GM15510 (cell line): Measurements from ENCODE around the gene RUNX1.

Source experiments
- POLR2A ChIP-seq: IDR thresholded peaks from 3 replicates; pipeline ENCODE4 v1.6.1; 2011; ENCODE audit warnings: borderline replicate concordance; ENCODE audit not compliant: insufficient read length; ENCODE audit errors: extremely low read depth

The RUNX1 gene

DNA sequence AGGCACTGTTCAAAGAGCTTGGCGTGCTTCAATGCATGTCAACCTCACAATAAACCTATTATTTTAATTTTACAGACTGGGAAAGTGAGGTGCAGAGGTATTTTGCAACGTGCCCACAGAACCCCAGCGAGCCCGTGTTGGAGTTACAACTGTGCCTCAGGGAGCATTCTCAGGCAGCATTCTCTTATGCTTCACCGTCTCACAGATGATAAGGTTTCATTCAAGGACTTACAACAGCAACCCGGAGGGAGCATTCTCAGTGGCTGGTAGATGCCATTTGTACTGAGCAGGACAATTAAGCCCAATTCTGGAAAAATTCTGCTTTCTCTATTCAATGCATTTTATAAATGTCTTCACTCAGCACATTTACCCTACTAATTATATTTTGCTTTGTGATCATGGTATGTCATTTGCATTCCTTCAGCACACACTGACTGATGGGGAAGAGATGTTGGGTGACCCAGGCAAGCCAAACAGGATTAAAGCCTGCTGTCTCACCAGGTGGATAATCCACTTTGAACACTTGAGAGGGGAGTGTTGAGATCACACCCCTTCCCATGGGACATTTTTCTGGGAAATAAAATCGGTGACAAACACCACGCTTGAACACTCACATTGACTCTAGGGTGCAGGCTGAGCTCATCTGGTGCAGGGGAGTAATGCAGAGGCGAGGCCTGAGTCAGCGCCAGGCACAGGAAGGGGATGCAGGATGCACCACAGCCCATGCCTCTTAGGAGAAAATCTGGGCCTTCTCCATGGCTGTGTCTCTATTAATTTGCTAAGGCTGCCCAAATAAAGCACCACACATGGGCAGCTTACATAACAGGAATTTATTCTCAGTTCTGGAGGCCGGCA lies 266.4 kb downstream of the RUNX1 start:
- no peak for TF ChIP-seq POLR2A

DNA sequence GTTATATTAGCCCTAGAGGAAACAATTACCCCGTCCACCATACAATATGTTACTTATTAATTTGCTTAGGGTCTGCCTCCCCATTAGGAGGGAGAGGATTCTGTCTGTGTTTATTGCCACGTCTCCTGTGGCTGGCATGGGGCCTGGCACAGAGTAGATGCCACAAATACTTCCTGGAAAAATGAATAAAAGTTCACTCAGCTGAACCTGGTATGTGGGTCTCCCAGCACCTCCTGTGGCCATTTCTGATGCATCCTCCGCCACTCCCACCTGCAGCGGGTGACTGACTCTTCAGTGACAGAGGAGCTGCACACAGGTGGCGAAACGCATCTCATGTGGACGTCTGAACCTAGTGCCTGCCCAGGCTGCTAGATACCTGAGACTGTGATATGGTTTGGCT lies 267.6 kb downstream of the RUNX1 start:
- no peak for TF ChIP-seq POLR2A

DNA sequence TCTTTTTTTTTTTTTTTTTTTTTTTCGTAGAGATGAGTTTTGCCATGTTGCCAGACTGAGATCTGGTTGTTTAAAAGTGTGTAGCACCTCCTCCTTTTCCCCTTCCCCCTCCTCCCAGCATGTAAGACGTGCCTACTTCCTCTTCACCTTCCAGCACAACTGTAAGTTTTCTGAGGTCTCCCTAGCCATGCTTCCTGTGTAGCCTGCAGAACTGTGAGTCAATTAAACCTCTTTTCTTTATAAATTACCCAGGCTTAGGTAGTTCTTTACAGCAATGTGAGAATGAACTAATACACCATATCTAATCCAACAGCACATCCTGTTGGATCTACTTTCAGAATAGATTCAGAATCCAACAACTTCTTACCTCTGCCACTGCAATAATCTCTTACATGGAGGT lies 269.2 kb downstream of the RUNX1 start:
- no peak for TF ChIP-seq POLR2A

DNA sequence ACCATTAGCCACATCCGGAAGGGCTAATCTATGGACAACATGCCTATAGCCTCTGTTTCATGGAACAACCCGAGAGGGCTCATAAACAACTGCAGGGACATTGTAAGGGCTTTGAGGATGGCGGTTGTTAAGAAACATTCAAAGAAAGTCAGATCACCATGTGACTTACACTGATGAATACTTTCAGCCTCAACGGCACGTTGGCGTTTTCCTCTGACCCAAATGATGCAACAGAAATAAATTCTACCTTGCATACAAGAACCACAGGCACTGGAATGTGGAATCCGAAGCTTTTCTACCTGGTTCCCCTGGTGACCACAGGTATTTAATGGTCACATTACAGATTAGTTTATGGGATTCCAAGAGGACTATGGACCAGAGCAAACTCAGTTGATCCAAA lies 273.3 kb downstream of the RUNX1 start:
- TF ChIP-seq POLR2A, result no peak

DNA sequence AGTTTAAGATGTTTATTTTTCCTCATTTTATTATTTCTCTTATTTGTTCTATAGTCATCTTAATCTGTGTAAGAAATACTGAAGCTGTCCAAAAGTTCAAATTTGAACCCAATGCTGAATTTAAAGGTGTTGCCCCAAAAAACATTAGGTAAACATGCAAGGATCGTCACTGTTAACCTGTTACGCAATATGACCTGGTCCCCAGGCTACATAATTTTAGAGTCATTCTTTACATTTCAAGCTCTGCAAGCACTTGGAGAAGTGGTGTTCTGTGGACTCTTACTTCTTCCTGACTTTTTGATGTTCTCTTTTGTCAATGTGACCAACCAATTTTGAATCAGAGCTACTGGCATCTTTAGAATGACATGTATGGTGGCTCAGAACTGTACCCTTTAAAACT lies 274.4 kb downstream of the RUNX1 start:
- no peak for TF ChIP-seq POLR2A

DNA sequence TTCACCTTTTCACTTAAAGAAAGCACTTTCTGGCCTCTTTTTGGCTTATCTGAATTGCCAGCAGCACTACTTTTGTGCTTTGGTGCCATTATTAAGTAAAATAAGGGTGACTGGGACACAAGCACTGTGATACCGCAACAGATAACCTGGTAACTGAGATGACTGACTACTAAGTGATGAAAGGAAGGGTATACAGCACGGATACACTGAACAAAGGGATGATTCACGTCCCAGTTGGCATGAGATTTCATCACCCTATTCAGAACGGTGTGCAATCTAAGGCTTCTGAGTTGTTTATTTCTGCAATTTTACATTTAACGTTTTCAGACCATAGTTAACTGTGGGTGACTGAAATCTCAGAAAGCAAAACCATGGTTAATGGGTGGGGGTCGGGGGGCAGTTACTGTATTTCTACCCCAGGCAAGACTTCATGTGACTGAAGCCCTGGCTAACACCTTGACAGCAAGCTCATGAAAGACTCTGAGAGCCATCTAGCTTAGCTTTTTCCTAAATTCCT lies 277.5 kb downstream of the RUNX1 start:
- TF ChIP-seq POLR2A, result no peak

DNA sequence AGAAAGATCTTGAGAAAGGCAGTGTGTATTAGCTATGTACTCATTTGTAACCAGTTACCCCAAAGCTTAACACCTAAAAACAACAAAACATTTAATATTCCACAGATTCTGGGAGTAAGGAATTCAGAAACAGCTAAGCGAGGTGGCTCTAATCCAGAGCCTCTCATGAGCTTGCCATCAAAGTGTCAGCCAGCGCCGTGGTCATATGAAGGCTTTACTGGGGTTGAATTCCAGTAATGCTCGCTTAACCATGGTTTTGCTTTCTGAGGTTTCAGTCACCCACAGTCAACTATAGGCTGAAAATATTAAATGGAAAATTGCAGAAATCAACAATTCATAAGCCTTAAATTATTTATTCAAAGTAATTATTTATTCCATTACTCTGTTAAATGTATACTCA lies 278.5 kb downstream of the RUNX1 start:
- TF ChIP-seq POLR2A, result no peak

DNA sequence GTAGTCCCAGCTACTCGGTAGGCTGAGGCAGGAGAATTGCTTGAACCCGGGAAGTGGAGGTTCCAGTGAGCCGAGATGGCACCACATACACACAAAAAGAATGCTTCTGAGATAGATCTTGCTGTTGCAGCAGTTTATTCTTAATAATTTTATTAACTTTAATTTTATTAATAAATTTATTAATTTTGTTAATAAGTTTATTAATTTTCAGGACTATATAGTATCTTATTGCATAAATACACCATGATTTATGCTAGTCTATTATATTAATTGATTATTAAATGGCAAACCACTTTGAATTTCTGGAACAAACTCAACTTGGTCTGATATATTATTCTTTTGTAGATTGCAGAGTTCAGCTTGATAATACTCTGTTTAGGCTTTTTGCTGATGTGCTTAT lies 280.8 kb downstream of the RUNX1 start:
- TF ChIP-seq POLR2A, result no peak

DNA sequence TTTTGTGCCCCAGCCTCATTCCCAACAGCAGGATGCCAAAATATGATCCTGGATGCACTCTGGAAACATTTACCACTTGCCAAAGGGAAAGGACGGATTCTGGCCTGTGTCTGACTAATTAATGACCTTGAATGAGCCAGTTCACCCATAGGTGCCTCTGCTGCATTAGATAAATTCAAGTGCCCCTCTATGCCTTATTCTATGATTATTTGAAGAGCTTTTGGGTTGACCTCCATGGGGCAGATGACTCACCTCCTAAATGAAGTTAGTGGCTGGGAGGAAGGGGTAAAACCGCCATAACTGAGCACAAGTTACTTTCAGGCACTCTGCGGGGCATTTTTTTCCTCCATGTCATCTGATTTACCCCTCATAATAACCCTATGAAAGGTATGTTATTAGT lies 282.2 kb downstream of the RUNX1 start:
- no peak for TF ChIP-seq POLR2A

DNA sequence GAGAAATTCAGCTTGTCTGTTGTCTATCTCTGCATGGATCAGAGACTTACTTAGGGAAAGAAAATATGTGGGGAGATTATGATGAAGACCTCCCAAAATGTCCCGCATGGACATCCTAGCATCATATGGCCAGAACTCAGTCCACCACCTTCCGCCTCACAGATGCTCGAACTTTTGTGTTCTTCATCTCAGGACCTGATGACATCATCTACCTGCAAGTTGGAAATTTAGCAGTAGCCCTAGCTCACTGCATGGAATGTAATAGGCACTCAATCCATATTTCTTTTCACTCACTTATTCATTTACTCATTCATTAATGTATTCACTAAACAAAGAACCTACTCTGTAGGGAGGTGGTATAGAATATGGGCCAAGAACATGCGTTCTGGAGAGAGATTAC lies 283.5 kb downstream of the RUNX1 start:
- TF ChIP-seq POLR2A, result no peak

DNA sequence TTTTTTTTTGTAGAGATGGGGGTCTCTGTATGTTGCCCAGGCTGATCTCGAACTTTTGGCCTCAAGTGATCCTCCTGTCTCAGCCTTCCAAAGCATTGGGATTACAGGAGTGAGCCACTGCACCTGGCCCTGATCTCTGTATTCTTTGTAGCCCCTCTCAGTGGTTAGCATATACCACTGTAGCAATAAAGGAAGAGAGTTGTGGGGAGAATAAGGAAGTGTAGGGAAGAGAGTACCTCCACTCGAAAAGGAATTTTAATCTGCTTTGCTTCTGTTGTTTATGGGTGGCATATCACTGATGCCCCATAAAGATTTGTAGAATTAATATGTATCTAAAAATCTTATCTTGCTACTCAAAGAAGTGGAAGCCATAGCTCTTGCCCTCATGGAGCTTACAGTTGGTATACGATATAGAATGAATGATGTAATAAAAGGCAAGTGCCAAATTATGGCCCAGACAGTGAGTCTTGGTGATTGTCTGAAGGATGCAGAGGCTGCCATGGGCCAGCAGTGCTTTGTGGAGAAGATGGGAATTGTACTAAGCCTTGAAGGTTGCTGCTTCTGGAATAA lies 284.3 kb downstream of the RUNX1 start:
- no peak for TF ChIP-seq POLR2A

DNA sequence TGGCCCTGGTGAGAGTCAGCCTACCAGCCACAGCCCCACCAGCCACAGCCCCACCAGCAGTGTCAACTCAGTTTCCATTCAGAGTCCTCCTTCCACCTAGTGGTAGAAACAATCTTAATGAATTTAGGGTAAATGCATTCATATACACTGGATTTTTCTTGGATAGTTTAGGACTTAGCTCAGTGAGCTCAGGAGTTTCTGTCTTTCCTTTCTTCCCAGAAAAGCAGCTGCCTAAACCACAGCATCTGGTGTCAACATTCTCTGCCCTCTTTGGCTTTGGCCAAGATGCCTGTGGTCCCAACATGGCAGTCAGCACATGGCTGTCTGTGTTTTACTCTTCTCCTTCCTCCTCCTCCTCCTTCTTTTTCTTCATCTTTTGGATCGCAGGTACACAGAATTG lies 286.3 kb downstream of the RUNX1 start:
- TF ChIP-seq POLR2A, result no peak

DNA sequence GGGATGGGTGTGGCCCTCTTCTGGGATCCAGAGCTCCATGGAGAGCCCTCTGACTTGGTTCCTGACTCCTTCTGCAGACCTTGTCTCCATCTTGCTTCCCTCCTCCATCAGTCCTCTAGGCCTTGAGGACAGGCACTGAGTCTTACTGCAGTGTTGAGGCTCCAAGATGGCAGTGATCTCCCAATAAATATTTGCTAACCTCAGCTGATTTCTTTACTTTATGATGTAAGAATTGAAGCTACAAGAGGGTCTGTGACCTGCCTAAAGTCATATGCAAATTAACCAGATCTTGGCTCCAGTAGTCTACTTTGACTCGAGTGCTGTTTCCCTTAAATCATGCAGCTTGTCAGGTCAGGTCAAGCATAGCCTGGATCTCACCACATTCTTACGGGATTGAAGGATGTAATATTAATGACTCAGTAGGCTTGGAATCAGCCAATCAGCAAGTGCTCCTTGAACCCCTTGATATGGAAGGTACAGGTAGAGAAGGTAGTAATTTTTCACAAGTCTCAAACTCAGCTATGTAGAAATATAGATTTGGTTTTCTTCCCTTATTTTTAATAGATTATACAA lies 287.3 kb downstream of the RUNX1 start:
- TF ChIP-seq POLR2A, result no peak

DNA sequence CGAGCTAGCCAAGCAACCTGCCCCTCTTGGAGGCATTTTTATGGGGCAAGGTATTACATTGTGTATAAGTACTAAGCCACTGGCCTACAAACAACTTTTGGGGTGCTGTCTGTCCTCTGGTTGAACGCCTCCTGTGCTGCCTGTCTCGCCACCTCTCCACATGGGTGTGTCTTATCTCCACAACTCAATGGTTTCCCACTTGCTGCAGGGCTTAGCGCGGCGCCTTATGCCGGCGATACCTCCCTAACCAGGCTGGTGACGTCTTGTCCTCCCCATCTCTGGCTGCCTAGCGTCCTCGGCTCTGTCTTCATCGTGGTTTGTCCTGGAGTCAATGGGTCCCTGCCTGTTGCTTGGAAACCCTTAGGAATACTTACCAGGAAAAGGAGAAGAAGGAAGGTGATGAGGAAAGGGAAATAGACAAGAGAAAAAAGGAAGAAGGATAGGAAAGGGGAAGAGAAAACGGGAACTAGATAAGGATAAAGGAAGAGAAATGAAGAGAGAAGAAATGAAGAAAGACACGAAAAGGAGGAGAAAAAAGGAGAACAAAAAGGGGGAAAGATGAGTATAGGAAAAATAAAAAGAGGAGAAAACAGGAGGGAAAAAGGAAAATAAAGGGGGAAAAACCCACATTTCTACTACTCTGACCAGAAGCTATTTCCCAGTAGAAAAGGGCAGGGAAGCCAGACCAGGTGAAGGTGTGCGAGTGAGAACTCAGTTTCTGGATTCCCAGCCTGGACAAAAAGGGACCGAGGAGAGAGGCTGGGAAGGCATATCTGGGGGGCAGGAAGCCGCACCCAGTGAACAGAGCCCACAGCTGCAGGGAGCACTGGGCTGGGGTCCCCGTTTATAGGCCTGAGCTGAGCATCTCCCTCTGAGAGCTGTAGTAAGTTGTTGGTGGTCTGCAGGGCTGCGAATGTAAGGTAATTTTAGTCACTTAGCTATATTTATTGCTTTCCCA lies 294.1 kb downstream of the RUNX1 start:
- no peak for TF ChIP-seq POLR2A

DNA sequence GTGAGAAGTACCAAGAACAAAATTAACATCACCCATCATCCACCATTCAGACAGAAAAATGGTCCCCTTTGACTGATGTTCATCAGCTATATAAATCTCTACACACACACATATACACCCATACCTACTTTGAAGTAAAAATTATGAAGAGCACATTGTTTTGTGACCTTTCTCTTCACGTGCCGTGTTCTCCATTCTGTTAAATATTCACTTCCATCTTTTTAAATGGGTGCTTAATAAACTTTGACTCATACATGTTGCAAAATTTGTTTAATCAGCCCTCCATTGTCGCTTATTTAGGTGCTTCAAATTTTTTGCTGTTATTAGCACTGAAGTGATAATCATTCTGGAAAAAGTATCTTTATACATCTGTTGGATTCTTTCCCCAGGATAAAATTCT lies 300.2 kb downstream of the RUNX1 start:
- no peak for TF ChIP-seq POLR2A
